Suprapubic skin (tissue), 4 donors: ENCODE results near the gene HEXD. TPM values are rescaled to one million over a fixed set of nuclear protein-coding genes. Genes with fewer than 3 reads are reported as not detected.

ENCODE experiments used
- DNase-seq, 2 donors: peaks; one replicate each; pipeline ENCODE4 v3.0.0-alpha.2; 2019; ENCODE audit warnings: low spot score in 2 of 2
- H3K27ac ChIP-seq: fragments of 200-600 bp; sonication (generic); one replicate; pipeline ENCODE4 v1.5.1; 2019
- H3K27me3 ChIP-seq: fragments of 200-600 bp; sonication (generic); one replicate; pipeline ENCODE4 v1.5.1; 2019
- H3K36me3 ChIP-seq: fragments of 200-600 bp; sonication (generic); one replicate; pipeline ENCODE4 v1.5.1; 2019
- H3K4me1 ChIP-seq: fragments of 200-600 bp; sonication (generic); one replicate; pipeline ENCODE4 v1.5.1; 2019
- H3K4me3 ChIP-seq: fragments of 200-600 bp; sonication (generic); one replicate; pipeline ENCODE4 v1.5.1; 2019; ENCODE audit warnings: mild to moderate bottlenecking
- H3K9me3 ChIP-seq: fragments of 200-600 bp; sonication (generic); one replicate; pipeline ENCODE4 v1.5.1; 2019
- EP300 ChIP-seq: sonication (generic); formaldehyde crosslinking; IDR thresholded peaks from one replicate; pipeline ENCODE4 v1.6.1; 2017; ENCODE audit warnings: antibody characterized with exemption
- POLR2A ChIP-seq, 2 donors: fragments of 450-650 bp; IDR thresholded peaks; one replicate each; pipeline ENCODE4 v1.6.1; 2017; ENCODE audit warnings: antibody characterized with exemption in 2 of 2, mild to moderate bottlenecking in 2 of 2, moderate library complexity in 2 of 2
- POLR2AphosphoS5 ChIP-seq, 3 donors: sonication (generic); formaldehyde crosslinking; IDR thresholded peaks; one replicate each; pipeline ENCODE4 v1.6.1; 2017; ENCODE audit warnings: antibody characterized with exemption in 3 of 3
- WGBS: methylation state at CpG from one replicate; pipeline ENCODE4 v1.1.5; 2018; 5-methylcytosine and 5-hydroxymethylcytosine counted together
- total RNA-seq, 4 donors: library from RNA; depleted of rRNA; stranded (reverse); fragments of >200 nt; gene quantifications; one replicate each; pipeline ENCODE4 v1.1.0, GENCODE V29; 2016
- TF ChIP-seq, protein P1 (sequence below), 2 donors: fragments of 200-600 bp in 1 of 2; fragments of 450-650 bp in 1 of 2; sonication (generic) in 1 of 2; IDR thresholded peaks; one replicate each; pipeline ENCODE4 v1.5.1; 2016 to 2019; ENCODE audit warnings: antibody characterized with exemption in 2 of 2, mild to moderate bottlenecking in 1 of 2, moderate library complexity in 1 of 2

Gene HEXD
- total RNA-seq, 4 donors from 2014 or later, result 28.1 to 84.6 (median 33.4) TPM

DNA sequence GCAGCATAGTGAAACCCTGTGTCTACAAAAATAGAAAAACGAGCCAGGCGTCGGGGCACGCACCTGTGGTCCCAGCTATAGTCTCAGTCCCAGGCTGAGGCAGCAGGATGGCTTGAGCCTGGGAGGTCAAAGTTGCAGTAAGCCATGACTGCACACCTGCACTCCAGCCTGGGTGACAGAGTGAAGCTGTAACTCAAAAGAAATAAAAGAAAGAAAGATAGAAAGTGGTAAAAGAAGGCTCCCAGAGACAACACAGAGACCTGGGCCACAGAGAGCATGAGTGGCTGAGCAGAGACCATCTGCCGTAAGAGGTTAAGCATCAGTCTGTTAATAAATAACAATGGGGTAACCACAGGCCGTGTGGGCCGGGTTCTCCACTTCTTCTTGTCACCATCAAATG lies 15.3 kb upstream of the HEXD start:
- H3K27me3 ChIP-seq, result no peaks in the 10 kb centered on the region
- peaks cover 24% of the 10 kb centered on the region for H3K4me1 ChIP-seq
- TF ChIP-seq POLR2AphosphoS5 (IDR thresholded peaks at IDR 0.05) (no peak), POLR2A (IDR thresholded peaks at IDR 0.05) (no peak), EP300 (no peak)
- TF ChIP-seq, protein P1, sequence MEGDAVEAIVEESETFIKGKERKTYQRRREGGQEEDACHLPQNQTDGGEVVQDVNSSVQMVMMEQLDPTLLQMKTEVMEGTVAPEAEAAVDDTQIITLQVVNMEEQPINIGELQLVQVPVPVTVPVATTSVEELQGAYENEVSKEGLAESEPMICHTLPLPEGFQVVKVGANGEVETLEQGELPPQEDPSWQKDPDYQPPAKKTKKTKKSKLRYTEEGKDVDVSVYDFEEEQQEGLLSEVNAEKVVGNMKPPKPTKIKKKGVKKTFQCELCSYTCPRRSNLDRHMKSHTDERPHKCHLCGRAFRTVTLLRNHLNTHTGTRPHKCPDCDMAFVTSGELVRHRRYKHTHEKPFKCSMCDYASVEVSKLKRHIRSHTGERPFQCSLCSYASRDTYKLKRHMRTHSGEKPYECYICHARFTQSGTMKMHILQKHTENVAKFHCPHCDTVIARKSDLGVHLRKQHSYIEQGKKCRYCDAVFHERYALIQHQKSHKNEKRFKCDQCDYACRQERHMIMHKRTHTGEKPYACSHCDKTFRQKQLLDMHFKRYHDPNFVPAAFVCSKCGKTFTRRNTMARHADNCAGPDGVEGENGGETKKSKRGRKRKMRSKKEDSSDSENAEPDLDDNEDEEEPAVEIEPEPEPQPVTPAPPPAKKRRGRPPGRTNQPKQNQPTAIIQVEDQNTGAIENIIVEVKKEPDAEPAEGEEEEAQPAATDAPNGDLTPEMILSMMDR (IDR thresholded peaks at IDR 0.05), result no peak
- H3K27ac ChIP-seq, result no peak overlapping the region
- WGBS, result 89% methylated on average over 7 of the region's 7 CpGs
- no peaks in the 10 kb centered on the region for H3K9me3 ChIP-seq
- no peak for DNase-seq
- no peak overlapping the region for H3K4me3 ChIP-seq
- H3K36me3 ChIP-seq, result peaks cover 38% of the 10 kb centered on the region

DNA sequence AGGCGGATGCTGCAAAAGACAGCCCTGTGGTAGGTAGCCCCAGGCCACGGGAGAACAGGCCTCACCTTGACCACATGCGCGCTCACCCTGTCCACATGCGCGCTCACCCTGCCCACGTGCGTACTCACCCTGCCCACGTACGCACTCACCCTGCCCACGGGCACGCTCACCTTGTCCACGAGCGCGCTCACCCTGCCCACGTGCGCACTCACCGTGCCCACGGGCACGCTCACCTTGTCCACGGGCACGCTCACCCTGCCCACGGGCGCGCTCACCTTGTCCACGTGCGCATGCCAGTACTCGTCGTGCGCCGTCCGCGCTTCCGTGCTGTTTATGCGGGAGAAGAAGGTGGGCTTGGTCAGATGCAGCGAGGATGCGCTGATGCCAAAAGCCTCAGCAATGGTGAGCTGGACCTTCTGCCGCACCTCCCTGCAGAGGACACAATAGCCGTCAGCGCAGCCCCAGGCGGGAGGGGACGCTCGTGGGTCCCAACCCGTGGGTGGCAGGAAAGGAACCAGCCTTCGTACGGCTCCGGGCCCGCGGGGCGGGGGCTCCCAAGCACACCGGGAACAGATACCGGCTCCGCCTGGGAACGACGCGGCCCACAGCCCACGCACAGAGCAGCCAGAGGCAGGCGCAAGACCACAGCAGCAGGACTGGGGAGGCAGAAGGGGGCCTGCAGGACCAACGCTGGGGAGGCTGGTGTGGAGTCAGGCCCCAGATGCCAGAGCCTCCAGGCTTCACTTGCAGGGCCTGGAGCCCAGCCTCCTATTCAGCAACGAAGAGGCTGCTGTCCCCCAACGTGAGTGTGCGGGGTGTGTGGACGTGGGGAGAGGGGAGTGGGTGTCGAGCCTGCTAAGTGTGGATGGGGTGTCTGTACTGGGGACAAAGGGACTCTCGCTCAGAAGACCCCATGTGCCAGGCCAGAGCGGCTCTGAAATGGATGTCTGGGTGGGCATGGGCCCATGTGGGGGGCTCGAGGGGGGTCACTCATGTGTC lies 14.2 kb upstream of the HEXD start:
- H3K36me3 ChIP-seq, result peaks cover 41% of the 10 kb centered on the region
- no peaks in the 10 kb centered on the region for H3K27me3 ChIP-seq
- H3K9me3 ChIP-seq, result no peaks in the 10 kb centered on the region
- TF ChIP-seq POLR2A (IDR thresholded peaks at IDR 0.05) (no peak), EP300 (no peak), POLR2AphosphoS5 (IDR thresholded peaks at IDR 0.05) (no peak)
- TF ChIP-seq, protein P1 (IDR thresholded peaks at IDR 0.05), result no peak
- peaks cover 16% of the 10 kb centered on the region for H3K4me1 ChIP-seq
- H3K4me3 ChIP-seq, result no peak overlapping the region
- 92% methylated on average over 45 of the region's 67 CpGs for WGBS
- no peak for DNase-seq
- H3K27ac ChIP-seq, result no peak overlapping the region

DNA sequence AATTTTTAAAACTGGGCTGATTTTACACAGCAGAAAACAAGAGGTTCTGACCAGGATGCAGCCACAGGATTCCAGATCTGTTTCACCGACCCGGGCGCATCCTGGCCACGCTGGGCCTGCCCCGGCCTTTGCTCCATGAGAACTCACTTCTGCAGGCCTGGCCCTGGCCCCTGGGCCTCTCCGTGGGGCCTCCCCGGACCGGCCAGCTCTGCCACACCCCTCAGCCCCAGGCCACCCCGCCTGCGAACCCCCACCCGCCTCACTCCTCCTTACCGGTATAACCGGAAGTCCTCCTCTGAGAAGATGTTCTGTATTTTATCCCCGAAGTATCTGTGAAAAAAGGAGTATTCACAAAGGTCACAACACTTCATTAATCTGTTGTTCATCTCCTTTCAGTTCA lies 13.1 kb upstream of the HEXD start:
- H3K9me3 ChIP-seq, result no peaks in the 10 kb centered on the region
- H3K4me1 ChIP-seq, result peaks cover 5% of the 10 kb centered on the region
- no peak for DNase-seq
- no peaks in the 10 kb centered on the region for H3K27me3 ChIP-seq
- H3K27ac ChIP-seq, result no peak overlapping the region
- WGBS, result 83% methylated on average over 14 of the region's 14 CpGs
- no peak overlapping the region for H3K4me3 ChIP-seq
- peaks cover 43% of the 10 kb centered on the region for H3K36me3 ChIP-seq
- TF ChIP-seq POLR2A (IDR thresholded peaks at IDR 0.05) (no peak), POLR2AphosphoS5 (IDR thresholded peaks at IDR 0.05) (no peak), EP300 (no peak)
- TF ChIP-seq, protein P1 (IDR thresholded peaks at IDR 0.05), result no peak

DNA sequence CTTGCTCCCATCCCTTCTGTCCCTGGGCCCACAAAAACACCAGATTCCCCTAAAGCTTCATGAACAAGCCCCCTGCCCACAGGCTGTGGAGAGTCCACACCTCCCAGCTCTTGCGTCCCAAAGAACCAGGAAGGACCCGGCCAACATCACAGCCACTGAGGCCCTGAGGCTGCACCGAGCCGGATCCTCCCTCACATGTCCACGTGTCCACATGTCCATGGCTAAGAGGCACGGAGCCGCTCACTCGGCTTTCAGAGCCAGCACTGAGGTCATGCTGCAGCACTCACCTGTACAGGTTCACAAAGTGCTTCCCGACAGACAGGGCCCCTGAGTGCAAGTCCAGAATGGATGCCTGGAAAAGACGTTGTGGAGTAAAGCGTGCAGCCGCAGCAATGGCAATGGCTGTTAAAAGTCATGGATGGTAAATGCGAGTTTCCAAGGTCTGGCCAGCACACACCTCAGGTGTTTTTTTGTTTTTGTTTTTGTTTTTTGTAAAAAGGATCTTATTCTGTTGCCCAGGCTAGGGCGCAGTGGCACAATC lies 11.9 kb upstream of the HEXD start:
- no peaks in the 10 kb centered on the region for H3K9me3 ChIP-seq
- WGBS, result 94% methylated on average over 13 of the region's 14 CpGs
- H3K4me1 ChIP-seq, result no peaks in the 10 kb centered on the region
- no peaks in the 10 kb centered on the region for H3K27me3 ChIP-seq
- no peak for TF ChIP-seq POLR2A (IDR thresholded peaks at IDR 0.05)
- TF ChIP-seq, protein P1 (IDR thresholded peaks at IDR 0.05), result no peak
- H3K36me3 ChIP-seq, result peaks cover 40% of the 10 kb centered on the region
- no peak overlapping the region for H3K4me3 ChIP-seq
- no peak overlapping the region for H3K27ac ChIP-seq
- DNase-seq, result no peak

- no peak for DNase-seq
- Histone ChIP-seq H3K4me1 (no peaks in the 10 kb centered on the region), H3K4me3 (no peak overlapping the region), H3K9me3 (no peaks in the 10 kb centered on the region), H3K27me3 (no peaks in the 10 kb centered on the region), H3K27ac (no peak overlapping the region), H3K36me3 (peaks cover 37% of the 10 kb centered on the region)
- TF ChIP-seq EP300 (no peak), POLR2A (IDR thresholded peaks at IDR 0.05) (no peak), POLR2AphosphoS5 (IDR thresholded peaks at IDR 0.05) (no peak)
- TF ChIP-seq, protein P1 (IDR thresholded peaks at IDR 0.05), result no peak
- WGBS, result 77% methylated on average over 13 of the region's 13 CpGs
Observed at GRCh38 chr17:82407255-82407654, 10.9 kb upstream of the HEXD start.
